Astrocyte (in vitro differentiated cells and primary cell): Measurements from ENCODE around the gene KIF25.

ENCODE experiments used
- CTCF ChIP-seq: IDR thresholded peaks from 2 replicates; pipeline ENCODE4 v1.5.1; 2011; ENCODE audit warnings: low read depth, mild to moderate bottlenecking, inconsistent platforms, low read length, moderate library complexity; ENCODE audit not compliant: insufficient read depth
- EZH2 ChIP-seq: IDR thresholded peaks from 2 replicates; pipeline ENCODE4 v1.6.1; 2012; ENCODE audit warnings: mild to moderate bottlenecking, low read length, inconsistent platforms; ENCODE audit not compliant: insufficient read depth

GRCh38 chr6:168090706-168091105 is 93.2 kb downstream of the KIF25 start:
- TF ChIP-seq CTCF (no peak), EZH2 (no peak)
